Measurements from ENCODE around the gene PIGS. TPM values are rescaled to one million over a fixed set of nuclear protein-coding genes. Genes with fewer than 3 reads are reported as not detected.

Gene PIGS
- total RNA-seq, 1 donor from 2014 or later: 43.0 TPM

DNA sequence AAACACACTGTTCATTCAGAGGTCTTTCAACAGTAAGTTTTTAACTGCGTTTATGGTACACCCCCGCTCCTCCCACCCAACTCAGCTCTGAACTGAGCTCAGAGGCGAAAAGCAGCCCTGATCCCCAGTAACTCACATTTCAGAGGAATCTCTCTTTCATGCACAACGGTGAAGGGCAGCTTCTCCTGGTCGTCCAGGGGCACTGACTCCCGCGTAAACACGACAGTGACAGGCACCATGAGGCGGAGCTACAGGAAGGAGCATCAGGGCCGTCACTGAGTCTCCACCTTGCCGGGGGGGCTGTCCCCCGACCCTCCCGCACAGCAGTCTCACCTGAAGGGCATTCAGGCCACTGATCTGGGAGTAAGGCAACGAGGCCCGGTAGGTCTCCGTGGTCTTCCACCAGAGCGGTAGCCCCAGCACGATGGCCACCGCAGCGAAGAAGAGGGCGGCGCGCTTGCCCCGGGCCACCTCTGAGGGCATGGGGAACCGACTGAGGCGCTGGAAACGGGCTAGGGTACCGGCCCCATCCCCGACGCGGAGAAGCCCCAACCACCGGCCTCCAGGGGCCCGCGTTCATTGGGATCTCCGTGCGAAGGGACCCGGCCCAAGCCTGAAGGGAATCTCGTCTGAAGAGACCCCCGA lies 486 bp downstream of the PIGS start:
- peak overlapping the region; percentile 99 for H3K4me3 ChIP-seq
- H3K36me3 ChIP-seq: no peaks in the 10 kb centered on the region
- no peaks in the 10 kb centered on the region for H3K27me3 ChIP-seq
- H3K4me1 ChIP-seq: peaks cover 18% of the 10 kb centered on the region
- intact Hi-C loops (cut with DNase I): no loop called here
- peak overlapping the region; percentile 86 for H3K27ac ChIP-seq
- H3K9me3 ChIP-seq: no peaks in the 10 kb centered on the region
- ATAC-seq: peak; percentile 45
- TF ChIP-seq, protein P1, sequence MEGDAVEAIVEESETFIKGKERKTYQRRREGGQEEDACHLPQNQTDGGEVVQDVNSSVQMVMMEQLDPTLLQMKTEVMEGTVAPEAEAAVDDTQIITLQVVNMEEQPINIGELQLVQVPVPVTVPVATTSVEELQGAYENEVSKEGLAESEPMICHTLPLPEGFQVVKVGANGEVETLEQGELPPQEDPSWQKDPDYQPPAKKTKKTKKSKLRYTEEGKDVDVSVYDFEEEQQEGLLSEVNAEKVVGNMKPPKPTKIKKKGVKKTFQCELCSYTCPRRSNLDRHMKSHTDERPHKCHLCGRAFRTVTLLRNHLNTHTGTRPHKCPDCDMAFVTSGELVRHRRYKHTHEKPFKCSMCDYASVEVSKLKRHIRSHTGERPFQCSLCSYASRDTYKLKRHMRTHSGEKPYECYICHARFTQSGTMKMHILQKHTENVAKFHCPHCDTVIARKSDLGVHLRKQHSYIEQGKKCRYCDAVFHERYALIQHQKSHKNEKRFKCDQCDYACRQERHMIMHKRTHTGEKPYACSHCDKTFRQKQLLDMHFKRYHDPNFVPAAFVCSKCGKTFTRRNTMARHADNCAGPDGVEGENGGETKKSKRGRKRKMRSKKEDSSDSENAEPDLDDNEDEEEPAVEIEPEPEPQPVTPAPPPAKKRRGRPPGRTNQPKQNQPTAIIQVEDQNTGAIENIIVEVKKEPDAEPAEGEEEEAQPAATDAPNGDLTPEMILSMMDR (IDR thresholded peaks at IDR 0.05): no peak
- no peak for DNase-seq

DNA sequence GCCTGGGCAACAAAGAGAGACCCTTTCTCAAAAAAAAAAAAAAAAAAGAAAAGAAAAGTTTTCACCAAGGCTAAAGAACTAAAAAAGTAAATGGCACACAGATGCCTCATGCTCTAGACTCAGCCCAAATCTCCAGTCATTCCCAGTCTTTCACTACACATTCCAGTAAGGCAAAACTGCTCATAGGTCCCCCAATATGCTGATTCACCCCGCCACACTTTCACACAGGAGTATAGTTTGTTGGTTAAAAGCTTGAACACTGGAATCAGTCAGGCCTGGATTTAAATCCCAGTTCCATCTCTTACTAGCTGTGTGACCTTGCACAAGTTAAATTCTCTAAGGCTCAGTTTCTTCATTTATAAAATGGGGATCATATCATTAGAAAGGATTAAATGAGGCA lies 1.9 kb downstream of the PIGS start:
- intact Hi-C loops (cut with DNase I): no loop called here
- no peak for ATAC-seq

DNA sequence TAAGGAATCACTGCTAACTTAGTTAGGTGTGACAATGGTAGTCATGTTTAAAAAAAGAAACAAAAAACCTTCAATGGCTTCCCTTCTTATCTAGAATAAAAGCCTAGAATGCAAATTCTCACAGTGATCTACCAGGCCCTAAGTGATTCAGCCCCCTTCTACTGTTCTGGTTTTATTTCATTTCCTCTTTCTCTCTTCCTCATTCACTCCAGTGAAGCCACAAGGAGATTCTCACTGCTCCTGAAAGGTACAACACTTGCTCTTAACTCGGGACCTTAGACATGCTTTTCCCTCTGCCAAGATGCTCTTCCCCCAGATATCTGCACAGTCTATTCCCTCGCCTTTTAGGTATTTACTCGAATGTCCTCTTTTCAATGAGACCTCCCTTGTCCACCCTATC lies 3.7 kb downstream of the PIGS start:
- Histone ChIP-seq H3K36me3 (peaks cover 14% of the 10 kb centered on the region), H3K4me3 (no peak overlapping the region), H3K9me3 (no peaks in the 10 kb centered on the region), H3K4me1 (peaks cover 26% of the 10 kb centered on the region), H3K27ac (no peak overlapping the region), H3K27me3 (no peaks in the 10 kb centered on the region)
- TF ChIP-seq, protein P1 (IDR thresholded peaks at IDR 0.05): no peak
- ATAC-seq (no peak), DNase-seq (no peak)
- intact Hi-C loops (cut with DNase I): no loop called here

More for the DNA sequence above, 1.9 kb downstream of the PIGS start:
- no peak for DNase-seq
- Histone ChIP-seq H3K36me3 (no peaks in the 10 kb centered on the region), H3K9me3 (no peaks in the 10 kb centered on the region), H3K4me3 (no peak overlapping the region), H3K27ac (no peak overlapping the region), H3K27me3 (no peaks in the 10 kb centered on the region), H3K4me1 (peaks cover 18% of the 10 kb centered on the region)
- TF ChIP-seq, protein P1 (IDR thresholded peaks at IDR 0.05): no peak

DNA sequence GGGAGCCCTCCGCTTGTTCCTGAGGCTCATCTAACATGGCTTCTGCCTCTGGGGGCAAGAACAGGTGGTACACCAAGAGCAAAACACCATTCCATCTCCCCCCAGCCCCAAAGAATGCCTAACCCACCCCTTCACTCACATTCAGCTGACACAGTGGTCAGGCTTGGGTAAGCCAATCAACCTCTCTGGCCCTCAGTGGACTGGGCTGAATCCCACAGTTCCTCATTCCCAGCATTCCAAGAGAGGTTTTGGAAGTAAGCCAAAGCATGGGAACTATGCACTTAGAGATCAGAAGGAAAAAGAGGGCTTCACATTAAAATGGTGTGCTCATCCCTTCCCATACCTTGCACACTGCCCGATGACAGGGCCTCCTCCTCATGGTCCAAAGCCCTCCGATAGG lies 7.8 kb downstream of the PIGS start:
- no peak overlapping the region for H3K27ac ChIP-seq
- TF ChIP-seq, protein P1 (IDR thresholded peaks at IDR 0.05): no peak
- ATAC-seq (peak; percentile 72), DNase-seq (no peak)
- no peaks in the 10 kb centered on the region for H3K9me3 ChIP-seq
- H3K4me3 ChIP-seq: no peak overlapping the region
- no peaks in the 10 kb centered on the region for H3K27me3 ChIP-seq
- H3K36me3 ChIP-seq: peaks cover 56% of the 10 kb centered on the region
- intact Hi-C loops (cut with DNase I): no loop called here
- H3K4me1 ChIP-seq: peaks cover 8% of the 10 kb centered on the region

DNA sequence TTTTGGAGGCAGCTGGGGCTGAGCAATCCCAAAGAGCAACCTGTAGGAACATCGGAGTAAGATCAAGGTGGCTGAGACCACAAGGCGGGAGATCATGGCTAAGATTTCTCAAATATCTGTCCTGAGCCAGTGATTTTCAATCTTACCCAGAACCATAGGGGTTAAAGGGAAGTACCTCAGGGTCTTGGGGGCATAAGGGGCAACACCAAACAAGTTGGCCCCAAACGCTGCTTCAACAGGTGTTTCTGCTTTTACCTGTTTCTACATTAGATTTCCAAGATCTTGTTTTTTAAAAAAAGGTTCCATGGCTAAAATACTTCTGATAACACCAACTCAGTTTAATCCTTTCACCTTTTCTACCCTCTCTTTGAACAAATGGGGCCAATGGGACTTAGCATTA lies 16.3 kb downstream of the PIGS start:
- Histone ChIP-seq H3K27me3 (no peaks in the 10 kb centered on the region), H3K36me3 (peaks cover 64% of the 10 kb centered on the region), H3K4me1 (peaks cover 15% of the 10 kb centered on the region), H3K4me3 (no peak overlapping the region), H3K27ac (no peak overlapping the region), H3K9me3 (no peaks in the 10 kb centered on the region)
- TF ChIP-seq, protein P1 (IDR thresholded peaks at IDR 0.05): no peak
- DNase-seq (no peak), ATAC-seq (no peak)
- intact Hi-C loops (cut with DNase I): no loop called here

DNA sequence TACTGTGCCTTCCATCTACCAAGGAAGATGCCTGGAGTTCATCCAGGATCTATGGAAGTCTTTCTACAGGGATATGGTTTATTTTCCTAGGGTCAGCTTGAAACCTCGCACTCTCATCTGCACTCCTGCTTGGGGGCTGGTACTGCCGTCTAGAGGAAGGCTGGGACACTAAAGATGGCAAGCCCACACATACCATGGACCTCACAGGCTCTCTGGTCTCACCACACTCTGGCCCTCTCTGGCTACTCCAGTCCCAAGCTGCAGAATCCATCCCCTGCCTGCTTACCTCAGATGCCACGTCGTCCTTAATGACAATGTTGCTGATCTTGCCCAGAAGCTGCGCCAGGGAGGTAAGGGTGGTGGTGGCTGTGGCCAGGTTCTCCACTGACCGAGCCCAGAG lies 16.8 kb downstream of the PIGS start:
- intact Hi-C loops (cut with DNase I): no loop called here
- Histone ChIP-seq H3K36me3 (peaks cover 60% of the 10 kb centered on the region), H3K4me1 (peaks cover 18% of the 10 kb centered on the region), H3K27ac (no peak overlapping the region), H3K4me3 (no peak overlapping the region), H3K9me3 (no peaks in the 10 kb centered on the region), H3K27me3 (no peaks in the 10 kb centered on the region)
- TF ChIP-seq, protein P1 (IDR thresholded peaks at IDR 0.05): no peak
- no peak for DNase-seq
- ATAC-seq: no peak

All from upper lobe of right lung (tissue), 1 donor.